ENCODE results near the gene PNPLA7. TPM values are rescaled to one million over a fixed set of nuclear protein-coding genes. Genes with fewer than 3 reads are reported as not detected.
A peak's percentile ranks its signal among the peaks of the same experiment; 100 is the strongest.

PNPLA7 gene
- total RNA-seq, 1 experiment from 2014 or later: 3.9 TPM

- intact Hi-C loops (cut with micrococcal nuclease; ENCODE audit: unreplicated experiment): loop anchor here (10.0 kb wide), 1 partner anchor 129 kb away; no protein-coding TSS in a partner anchor
- POLR2A ChIA-PET: no interaction called here
- in situ Hi-C loops (cut with HindIII; ENCODE audit: low pct_unique_long_range_greater_than_20kb, low sequenced_read_pairs): no loop called here
Measured at GRCh38 chr9:137423514-137424291, 126.5 kb downstream of the PNPLA7 start.

More at GRCh38 chr9:137423514-137424291, 126.5 kb downstream of the PNPLA7 start:
- H3K4me3 ChIP-seq (ENCODE audit: low read depth in 2 of 2, low read length in 2 of 2): peak overlapping the region; percentile 54 to 59
- DNase-seq (ENCODE audit: low read depth, low spot score) (no peak), ATAC-seq (peak; percentile 60)
- H3K4me1 ChIP-seq (ENCODE audit: control insufficient read depth, insufficient read depth, low read length): peaks cover 6% of the 10 kb centered on the region
- TF ChIP-seq CTCF (IDR thresholded peaks at IDR 0.05) (peak; percentile 67), POLR2AphosphoS5 (IDR thresholded peaks at IDR 0.05; ENCODE audit: low read depth, low read length) (no peak), SIN3A (IDR thresholded peaks at IDR 0.05; ENCODE audit: borderline replicate concordance, insufficient read depth, low read depth, low read length) (no peak), TCF7L2 (IDR thresholded peaks at IDR 0.05; ENCODE audit: low read depth, low read length) (no peak)
- TF ChIP-seq, protein P1, sequence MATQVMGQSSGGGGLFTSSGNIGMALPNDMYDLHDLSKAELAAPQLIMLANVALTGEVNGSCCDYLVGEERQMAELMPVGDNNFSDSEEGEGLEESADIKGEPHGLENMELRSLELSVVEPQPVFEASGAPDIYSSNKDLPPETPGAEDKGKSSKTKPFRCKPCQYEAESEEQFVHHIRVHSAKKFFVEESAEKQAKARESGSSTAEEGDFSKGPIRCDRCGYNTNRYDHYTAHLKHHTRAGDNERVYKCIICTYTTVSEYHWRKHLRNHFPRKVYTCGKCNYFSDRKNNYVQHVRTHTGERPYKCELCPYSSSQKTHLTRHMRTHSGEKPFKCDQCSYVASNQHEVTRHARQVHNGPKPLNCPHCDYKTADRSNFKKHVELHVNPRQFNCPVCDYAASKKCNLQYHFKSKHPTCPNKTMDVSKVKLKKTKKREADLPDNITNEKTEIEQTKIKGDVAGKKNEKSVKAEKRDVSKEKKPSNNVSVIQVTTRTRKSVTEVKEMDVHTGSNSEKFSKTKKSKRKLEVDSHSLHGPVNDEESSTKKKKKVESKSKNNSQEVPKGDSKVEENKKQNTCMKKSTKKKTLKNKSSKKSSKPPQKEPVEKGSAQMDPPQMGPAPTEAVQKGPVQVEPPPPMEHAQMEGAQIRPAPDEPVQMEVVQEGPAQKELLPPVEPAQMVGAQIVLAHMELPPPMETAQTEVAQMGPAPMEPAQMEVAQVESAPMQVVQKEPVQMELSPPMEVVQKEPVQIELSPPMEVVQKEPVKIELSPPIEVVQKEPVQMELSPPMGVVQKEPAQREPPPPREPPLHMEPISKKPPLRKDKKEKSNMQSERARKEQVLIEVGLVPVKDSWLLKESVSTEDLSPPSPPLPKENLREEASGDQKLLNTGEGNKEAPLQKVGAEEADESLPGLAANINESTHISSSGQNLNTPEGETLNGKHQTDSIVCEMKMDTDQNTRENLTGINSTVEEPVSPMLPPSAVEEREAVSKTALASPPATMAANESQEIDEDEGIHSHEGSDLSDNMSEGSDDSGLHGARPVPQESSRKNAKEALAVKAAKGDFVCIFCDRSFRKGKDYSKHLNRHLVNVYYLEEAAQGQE (IDR thresholded peaks at IDR 0.05; ENCODE audit: insufficient read depth in 1 of 2, low read depth in 2 of 2, low read length in 1 of 2): no peak
- H3K36me3 ChIP-seq (ENCODE audit: control insufficient read depth, insufficient read depth, low read length): peaks cover 4% of the 10 kb centered on the region; the same call in 1 of the 2 replicates
- CTCF ChIA-PET: interaction anchor here (0.5 to 1.4 kb wide), 2 partner anchors 11 to 278 kb away, joined by 4 to 8 read pairs; no protein-coding TSS in a partner anchor
- H3K27ac ChIP-seq (ENCODE audit: low read length): peak overlapping the region; percentile 29; the same call in 1 of the 2 replicates
- no peaks in the 10 kb centered on the region for H3K27me3 ChIP-seq (ENCODE audit: control insufficient read depth, insufficient read depth, low read length)
- no peaks in the 10 kb centered on the region for H3K9me3 ChIP-seq (ENCODE audit: control insufficient read depth, insufficient read depth, low read depth, low read length)
- no TSS peak for BruUV-seq (replicated peaks)

Data from Panc1 (cell line).